WTC11 (cell line): ENCODE data around the gene ITIH5. TPM values are rescaled to one million over a fixed set of nuclear protein-coding genes. Genes with fewer than 3 reads are reported as not detected.

ENCODE experiments used
- ATAC-seq: fragments of 200-7000 bp; cut with Tn5 transposase; 2 replicates; pipeline ENCODE4 v1.10.0; 2021; ENCODE audit warnings: mild to moderate bottlenecking, moderate library complexity
- CTCF ChIA-PET: fragments of 300-600 bp; sonication (Branson Sonifier 250); formaldehyde crosslinking; loops from one replicate; lab custom pipeline; 2021; ENCODE audit warnings: antibody characterized with exemption; lab: Charles Lee
- POLR2A ChIA-PET: fragments of 350-600 bp; sonication (Branson Sonifier 250); formaldehyde crosslinking; loops from one replicate; lab custom pipeline; 2021; ENCODE audit warnings: antibody characterized with exemption; lab: Charles Lee
- DNase-seq: peaks from one replicate; pipeline ENCODE4 v3.0.0; 2021; ENCODE audit warnings: low spot score
- H3K27ac Mint-ChIP-seq: 2 replicates; pipeline ENCODE4 v1.8.0; 2021; ENCODE audit warnings: mixed read lengths
- H3K27me3 Mint-ChIP-seq: 2 replicates; pipeline ENCODE4 v1.8.0; 2021; ENCODE audit warnings: low read depth, mild to moderate bottlenecking, moderate library complexity, mixed read lengths
- H3K36me3 Mint-ChIP-seq: 2 replicates; pipeline ENCODE4 v1.8.0; 2021; ENCODE audit warnings: mixed read lengths
- H3K4me1 Mint-ChIP-seq: 2 replicates; pipeline ENCODE4 v1.8.0; 2022; ENCODE audit warnings: mixed read lengths
- H3K4me3 Mint-ChIP-seq: 2 replicates; pipeline ENCODE4 v1.8.0; 2021; ENCODE audit warnings: mild to moderate bottlenecking, moderate library complexity, mixed read lengths
- H3K9me3 Mint-ChIP-seq: 2 replicates; pipeline ENCODE4 v1.8.0; 2021; ENCODE audit warnings: mixed read lengths
- CBFB ChIP-seq: sonication (generic); formaldehyde crosslinking; IDR thresholded peaks from 2 replicates; pipeline ENCODE4 v1.8.1; 2022; ENCODE audit warnings: mild to moderate bottlenecking, low read depth, missing genetic modification reagents
- CREM ChIP-seq: sonication (generic); formaldehyde crosslinking; IDR thresholded peaks from 2 replicates; pipeline ENCODE4 v1.8.1; 2022; ENCODE audit warnings: mild to moderate bottlenecking, missing genetic modification reagents, moderate library complexity
- JUN ChIP-seq: sonication (generic); formaldehyde crosslinking; IDR thresholded peaks from 2 replicates; pipeline ENCODE4 v1.8.0; 2023; ENCODE audit warnings: mild to moderate bottlenecking, missing genetic modification reagents
- MXD4 ChIP-seq: fragments of 250-450 bp; sonication (Bioruptor Pico); IDR thresholded peaks from 2 replicates; pipeline ENCODE4 v1.8.0; 2021; ENCODE audit warnings: mild to moderate bottlenecking, moderate library complexity, borderline replicate concordance
- RELA ChIP-seq: sonication (generic); formaldehyde crosslinking; IDR thresholded peaks from 2 replicates; pipeline ENCODE4 v1.8.1; 2022; ENCODE audit warnings: missing genetic modification reagents, mild to moderate bottlenecking, borderline replicate concordance
- RORB ChIP-seq: fragments of 250-450 bp; sonication (Bioruptor Pico); IDR thresholded peaks from 2 replicates; pipeline ENCODE4 v1.9.0; 2021; ENCODE audit warnings: mild to moderate bottlenecking
- SMAD4 ChIP-seq: sonication (generic); formaldehyde crosslinking; IDR thresholded peaks from 2 replicates; pipeline ENCODE4 v1.8.0; 2022; ENCODE audit warnings: mild to moderate bottlenecking, missing genetic modification reagents
- TEAD1 ChIP-seq: sonication (generic); formaldehyde crosslinking; IDR thresholded peaks from 2 replicates; pipeline ENCODE4 v1.8.0; 2022; ENCODE audit warnings: mild to moderate bottlenecking, missing genetic modification reagents
- TP53 ChIP-seq: sonication (generic); formaldehyde crosslinking; IDR thresholded peaks from 2 replicates; pipeline ENCODE4 v1.8.1; 2023; ENCODE audit warnings: mild to moderate bottlenecking, missing genetic modification reagents
- ZNF396 ChIP-seq: fragments of 250-450 bp; sonication (Bioruptor Pico); IDR thresholded peaks from 2 replicates; pipeline ENCODE4 v1.8.0; 2021; ENCODE audit warnings: mild to moderate bottlenecking, moderate library complexity, borderline replicate concordance
- ZNF671 ChIP-seq: fragments of 250-450 bp; sonication (Bioruptor Pico); IDR thresholded peaks from 2 replicates; pipeline ENCODE4 v1.8.0; 2021; ENCODE audit warnings: mild to moderate bottlenecking
- total RNA-seq: library from RNA; stranded (reverse); gene quantifications from 3 replicates; pipeline ENCODE4 v1.2.3, GENCODE V29; 2021
- TF ChIP-seq, protein P1 (sequence below): sonication (generic); formaldehyde crosslinking; IDR thresholded peaks from 2 replicates; pipeline ENCODE4 v1.8.0; 2023; ENCODE audit warnings: mild to moderate bottlenecking, missing genetic modification reagents
- TF ChIP-seq, protein P2 (sequence below): fragments of 250-450 bp; sonication (Bioruptor Pico); IDR thresholded peaks from 2 replicates; pipeline ENCODE4 v1.8.0; 2021; ENCODE audit warnings: mild to moderate bottlenecking
- TF ChIP-seq, protein P3 (sequence below): sonication (generic); formaldehyde crosslinking; IDR thresholded peaks from 2 replicates; pipeline ENCODE4 v1.8.1; 2023; ENCODE audit warnings: mild to moderate bottlenecking, moderate library complexity, missing genetic modification reagents
- TF ChIP-seq, protein P4 (sequence below): sonication (generic); formaldehyde crosslinking; IDR thresholded peaks from 2 replicates; pipeline ENCODE4 v1.8.1; 2023; ENCODE audit warnings: mild to moderate bottlenecking, missing genetic modification reagents, moderate library complexity
- TF ChIP-seq, protein P5 (sequence below): sonication (generic); formaldehyde crosslinking; IDR thresholded peaks from 2 replicates; pipeline ENCODE4 v1.8.1; 2022; ENCODE audit warnings: mild to moderate bottlenecking, missing genetic modification reagents, moderate library complexity, borderline replicate concordance
- TF ChIP-seq, protein P6 (sequence below): sonication (generic); formaldehyde crosslinking; conservative IDR thresholded peaks from 2 replicates; pipeline ENCODE4 v1.8.1; 2022; ENCODE audit warnings: mild to moderate bottlenecking, missing genetic modification reagents
- TF ChIP-seq, protein P7 (sequence below): sonication (generic); formaldehyde crosslinking; IDR thresholded peaks from 2 replicates; pipeline ENCODE4 v1.8.1; 2023; ENCODE audit warnings: mild to moderate bottlenecking, missing genetic modification reagents
- TF ChIP-seq, protein P8 (sequence below): sonication (generic); formaldehyde crosslinking; IDR thresholded peaks from 2 replicates; pipeline ENCODE4 v1.8.0; 2022; ENCODE audit warnings: missing genetic modification reagents
- TF ChIP-seq, protein P9 (sequence below): fragments of 250-450 bp; sonication (Bioruptor Pico); IDR thresholded peaks from 2 replicates; pipeline ENCODE4 v2.1.2; 2022; ENCODE audit warnings: mild to moderate bottlenecking, moderate library complexity

ITIH5 gene
- total RNA-seq, 1 experiment from 2014 or later = 3.1 TPM

DNA sequence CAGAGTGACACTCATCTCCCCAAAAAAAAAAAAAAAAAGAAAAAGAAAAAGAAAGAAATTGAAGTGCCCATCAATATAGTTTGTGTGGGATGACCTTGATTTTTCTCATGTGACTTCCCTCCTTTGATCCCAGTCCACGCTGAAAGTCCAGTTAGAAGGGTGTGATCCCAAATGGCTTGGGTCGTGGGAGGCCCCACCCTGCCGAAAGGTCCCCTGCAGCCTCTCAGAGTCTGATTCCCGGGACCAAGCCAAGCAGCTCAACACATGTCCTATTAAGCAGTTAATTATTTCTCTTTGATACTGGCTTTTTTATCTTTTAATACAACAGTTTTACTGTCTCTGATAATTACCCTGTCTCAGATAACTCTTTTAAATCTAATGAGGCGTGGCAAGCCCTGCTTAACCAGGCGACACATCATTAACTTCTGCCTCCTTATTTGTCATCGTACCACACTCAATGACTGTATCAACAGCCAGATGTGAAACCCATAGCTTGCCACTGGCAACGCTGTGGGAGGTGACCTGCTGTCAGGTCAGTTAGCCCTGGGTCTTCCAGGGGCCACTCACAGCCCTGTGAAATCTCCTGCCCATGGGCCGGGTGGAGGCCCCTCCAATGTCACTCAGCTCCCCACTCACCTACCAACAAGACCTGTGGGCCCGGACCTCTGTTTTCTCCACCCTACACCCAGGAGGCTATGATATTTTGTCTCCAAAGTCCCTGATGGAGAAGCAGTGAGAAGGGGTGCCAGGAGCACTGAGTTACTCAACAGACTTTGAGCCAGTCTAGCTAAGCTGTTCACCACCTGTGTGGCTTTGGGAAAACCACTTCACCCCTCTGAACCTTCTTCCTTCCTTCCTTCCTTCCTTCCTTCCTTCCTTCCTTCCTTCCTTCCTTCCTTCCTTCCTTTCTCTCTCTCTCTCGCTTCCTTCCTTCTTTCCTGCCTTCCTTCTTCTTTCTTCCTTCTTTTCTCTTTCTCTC lies 146.0 kb downstream of the ITIH5 start (continued):
- TF ChIP-seq, protein P1, sequence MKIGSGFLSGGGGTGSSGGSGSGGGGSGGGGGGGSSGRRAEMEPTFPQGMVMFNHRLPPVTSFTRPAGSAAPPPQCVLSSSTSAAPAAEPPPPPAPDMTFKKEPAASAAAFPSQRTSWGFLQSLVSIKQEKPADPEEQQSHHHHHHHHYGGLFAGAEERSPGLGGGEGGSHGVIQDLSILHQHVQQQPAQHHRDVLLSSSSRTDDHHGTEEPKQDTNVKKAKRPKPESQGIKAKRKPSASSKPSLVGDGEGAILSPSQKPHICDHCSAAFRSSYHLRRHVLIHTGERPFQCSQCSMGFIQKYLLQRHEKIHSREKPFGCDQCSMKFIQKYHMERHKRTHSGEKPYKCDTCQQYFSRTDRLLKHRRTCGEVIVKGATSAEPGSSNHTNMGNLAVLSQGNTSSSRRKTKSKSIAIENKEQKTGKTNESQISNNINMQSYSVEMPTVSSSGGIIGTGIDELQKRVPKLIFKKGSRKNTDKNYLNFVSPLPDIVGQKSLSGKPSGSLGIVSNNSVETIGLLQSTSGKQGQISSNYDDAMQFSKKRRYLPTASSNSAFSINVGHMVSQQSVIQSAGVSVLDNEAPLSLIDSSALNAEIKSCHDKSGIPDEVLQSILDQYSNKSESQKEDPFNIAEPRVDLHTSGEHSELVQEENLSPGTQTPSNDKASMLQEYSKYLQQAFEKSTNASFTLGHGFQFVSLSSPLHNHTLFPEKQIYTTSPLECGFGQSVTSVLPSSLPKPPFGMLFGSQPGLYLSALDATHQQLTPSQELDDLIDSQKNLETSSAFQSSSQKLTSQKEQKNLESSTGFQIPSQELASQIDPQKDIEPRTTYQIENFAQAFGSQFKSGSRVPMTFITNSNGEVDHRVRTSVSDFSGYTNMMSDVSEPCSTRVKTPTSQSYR (CRISPR knock-in tag) = no peak
- TF ChIP-seq MXD4 (CRISPR knock-in tag) (no peak), JUN (no peak), TEAD1 (CRISPR knock-in tag) (no peak), SMAD4 (CRISPR knock-in tag) (no peak)

DNA sequence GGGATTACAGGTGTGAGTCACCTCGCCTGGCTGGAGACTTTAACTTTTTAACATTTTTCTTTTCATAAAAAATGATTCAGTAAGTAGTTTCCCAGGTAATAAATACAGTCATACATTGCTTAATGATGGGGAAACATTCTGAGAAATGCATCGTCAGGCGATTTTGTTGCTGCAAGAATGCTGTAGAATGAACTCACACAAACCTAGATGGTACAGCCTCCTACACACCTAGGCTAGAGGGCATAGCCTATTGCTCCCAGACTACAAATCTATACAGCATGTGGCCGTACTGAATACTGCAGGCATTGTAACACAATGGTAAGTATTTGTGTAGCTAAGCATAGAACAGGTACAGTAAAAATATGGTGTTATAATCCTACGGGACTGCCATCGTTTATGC lies 147.4 kb downstream of the ITIH5 start:
- CTCF ChIA-PET = interaction anchor here (1.4 kb wide), 1 partner anchor 95 kb away, joined by 4 read pairs; no protein-coding TSS in a partner anchor
- 0 out of 2 replicates have a peak, but pooled peaks have one; percentile 28 for ATAC-seq

More for the DNA sequence above, 147.4 kb downstream of the ITIH5 start:
- no peaks in the 10 kb centered on the region for H3K27me3 Mint-ChIP-seq
- H3K4me1 Mint-ChIP-seq = peaks cover 9% of the 10 kb centered on the region
- no peak for DNase-seq
- H3K4me3 Mint-ChIP-seq = no peak overlapping the region
- no peak overlapping the region for H3K27ac Mint-ChIP-seq
- no peaks in the 10 kb centered on the region for H3K36me3 Mint-ChIP-seq
- 0 out of 2 replicates have a peak, but pooled peaks cover 3% of the 10 kb centered on the region for H3K9me3 Mint-ChIP-seq
- TF ChIP-seq, protein P2, sequence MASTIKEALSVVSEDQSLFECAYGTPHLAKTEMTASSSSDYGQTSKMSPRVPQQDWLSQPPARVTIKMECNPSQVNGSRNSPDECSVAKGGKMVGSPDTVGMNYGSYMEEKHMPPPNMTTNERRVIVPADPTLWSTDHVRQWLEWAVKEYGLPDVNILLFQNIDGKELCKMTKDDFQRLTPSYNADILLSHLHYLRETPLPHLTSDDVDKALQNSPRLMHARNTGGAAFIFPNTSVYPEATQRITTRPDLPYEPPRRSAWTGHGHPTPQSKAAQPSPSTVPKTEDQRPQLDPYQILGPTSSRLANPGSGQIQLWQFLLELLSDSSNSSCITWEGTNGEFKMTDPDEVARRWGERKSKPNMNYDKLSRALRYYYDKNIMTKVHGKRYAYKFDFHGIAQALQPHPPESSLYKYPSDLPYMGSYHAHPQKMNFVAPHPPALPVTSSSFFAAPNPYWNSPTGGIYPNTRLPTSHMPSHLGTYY (CRISPR knock-in tag) = no peak
- TF ChIP-seq CBFB (CRISPR knock-in tag) (no peak), CREM (CRISPR knock-in tag) (no peak), RELA (CRISPR knock-in tag) (no peak), ZNF396 (no peak), ZNF671 (CRISPR knock-in tag) (no peak), RORB (CRISPR knock-in tag) (no peak), TP53 (no peak)
- TF ChIP-seq, protein P3, sequence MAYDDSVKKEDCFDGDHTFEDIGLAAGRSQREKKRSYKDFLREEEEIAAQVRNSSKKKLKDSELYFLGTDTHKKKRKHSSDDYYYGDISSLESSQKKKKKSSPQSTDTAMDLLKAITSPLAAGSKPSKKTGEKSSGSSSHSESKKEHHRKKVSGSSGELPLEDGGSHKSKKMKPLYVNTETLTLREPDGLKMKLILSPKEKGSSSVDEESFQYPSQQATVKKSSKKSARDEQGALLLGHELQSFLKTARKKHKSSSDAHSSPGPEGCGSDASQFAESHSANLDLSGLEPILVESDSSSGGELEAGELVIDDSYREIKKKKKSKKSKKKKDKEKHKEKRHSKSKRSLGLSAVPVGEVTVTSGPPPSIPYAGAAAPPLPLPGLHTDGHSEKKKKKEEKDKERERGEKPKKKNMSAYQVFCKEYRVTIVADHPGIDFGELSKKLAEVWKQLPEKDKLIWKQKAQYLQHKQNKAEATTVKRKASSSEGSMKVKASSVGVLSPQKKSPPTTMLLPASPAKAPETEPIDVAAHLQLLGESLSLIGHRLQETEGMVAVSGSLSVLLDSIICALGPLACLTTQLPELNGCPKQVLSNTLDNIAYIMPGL (CRISPR knock-in tag) = no peak
- TF ChIP-seq, protein P4, sequence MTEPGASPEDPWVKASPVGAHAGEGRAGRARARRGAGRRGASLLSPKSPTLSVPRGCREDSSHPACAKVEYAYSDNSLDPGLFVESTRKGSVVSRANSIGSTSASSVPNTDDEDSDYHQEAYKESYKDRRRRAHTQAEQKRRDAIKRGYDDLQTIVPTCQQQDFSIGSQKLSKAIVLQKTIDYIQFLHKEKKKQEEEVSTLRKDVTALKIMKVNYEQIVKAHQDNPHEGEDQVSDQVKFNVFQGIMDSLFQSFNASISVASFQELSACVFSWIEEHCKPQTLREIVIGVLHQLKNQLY (CRISPR knock-in tag) = no peak
- TF ChIP-seq, protein P5, sequence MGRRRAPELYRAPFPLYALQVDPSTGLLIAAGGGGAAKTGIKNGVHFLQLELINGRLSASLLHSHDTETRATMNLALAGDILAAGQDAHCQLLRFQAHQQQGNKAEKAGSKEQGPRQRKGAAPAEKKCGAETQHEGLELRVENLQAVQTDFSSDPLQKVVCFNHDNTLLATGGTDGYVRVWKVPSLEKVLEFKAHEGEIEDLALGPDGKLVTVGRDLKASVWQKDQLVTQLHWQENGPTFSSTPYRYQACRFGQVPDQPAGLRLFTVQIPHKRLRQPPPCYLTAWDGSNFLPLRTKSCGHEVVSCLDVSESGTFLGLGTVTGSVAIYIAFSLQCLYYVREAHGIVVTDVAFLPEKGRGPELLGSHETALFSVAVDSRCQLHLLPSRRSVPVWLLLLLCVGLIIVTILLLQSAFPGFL = no peak
- TF ChIP-seq, protein P6, sequence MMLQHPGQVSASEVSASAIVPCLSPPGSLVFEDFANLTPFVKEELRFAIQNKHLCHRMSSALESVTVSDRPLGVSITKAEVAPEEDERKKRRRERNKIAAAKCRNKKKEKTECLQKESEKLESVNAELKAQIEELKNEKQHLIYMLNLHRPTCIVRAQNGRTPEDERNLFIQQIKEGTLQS (CRISPR knock-in tag) = no peak
- TF ChIP-seq, protein P7, sequence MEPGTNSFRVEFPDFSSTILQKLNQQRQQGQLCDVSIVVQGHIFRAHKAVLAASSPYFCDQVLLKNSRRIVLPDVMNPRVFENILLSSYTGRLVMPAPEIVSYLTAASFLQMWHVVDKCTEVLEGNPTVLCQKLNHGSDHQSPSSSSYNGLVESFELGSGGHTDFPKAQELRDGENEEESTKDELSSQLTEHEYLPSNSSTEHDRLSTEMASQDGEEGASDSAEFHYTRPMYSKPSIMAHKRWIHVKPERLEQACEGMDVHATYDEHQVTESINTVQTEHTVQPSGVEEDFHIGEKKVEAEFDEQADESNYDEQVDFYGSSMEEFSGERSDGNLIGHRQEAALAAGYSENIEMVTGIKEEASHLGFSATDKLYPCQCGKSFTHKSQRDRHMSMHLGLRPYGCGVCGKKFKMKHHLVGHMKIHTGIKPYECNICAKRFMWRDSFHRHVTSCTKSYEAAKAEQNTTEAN (CRISPR knock-in tag) = no peak
- TF ChIP-seq, protein P8, sequence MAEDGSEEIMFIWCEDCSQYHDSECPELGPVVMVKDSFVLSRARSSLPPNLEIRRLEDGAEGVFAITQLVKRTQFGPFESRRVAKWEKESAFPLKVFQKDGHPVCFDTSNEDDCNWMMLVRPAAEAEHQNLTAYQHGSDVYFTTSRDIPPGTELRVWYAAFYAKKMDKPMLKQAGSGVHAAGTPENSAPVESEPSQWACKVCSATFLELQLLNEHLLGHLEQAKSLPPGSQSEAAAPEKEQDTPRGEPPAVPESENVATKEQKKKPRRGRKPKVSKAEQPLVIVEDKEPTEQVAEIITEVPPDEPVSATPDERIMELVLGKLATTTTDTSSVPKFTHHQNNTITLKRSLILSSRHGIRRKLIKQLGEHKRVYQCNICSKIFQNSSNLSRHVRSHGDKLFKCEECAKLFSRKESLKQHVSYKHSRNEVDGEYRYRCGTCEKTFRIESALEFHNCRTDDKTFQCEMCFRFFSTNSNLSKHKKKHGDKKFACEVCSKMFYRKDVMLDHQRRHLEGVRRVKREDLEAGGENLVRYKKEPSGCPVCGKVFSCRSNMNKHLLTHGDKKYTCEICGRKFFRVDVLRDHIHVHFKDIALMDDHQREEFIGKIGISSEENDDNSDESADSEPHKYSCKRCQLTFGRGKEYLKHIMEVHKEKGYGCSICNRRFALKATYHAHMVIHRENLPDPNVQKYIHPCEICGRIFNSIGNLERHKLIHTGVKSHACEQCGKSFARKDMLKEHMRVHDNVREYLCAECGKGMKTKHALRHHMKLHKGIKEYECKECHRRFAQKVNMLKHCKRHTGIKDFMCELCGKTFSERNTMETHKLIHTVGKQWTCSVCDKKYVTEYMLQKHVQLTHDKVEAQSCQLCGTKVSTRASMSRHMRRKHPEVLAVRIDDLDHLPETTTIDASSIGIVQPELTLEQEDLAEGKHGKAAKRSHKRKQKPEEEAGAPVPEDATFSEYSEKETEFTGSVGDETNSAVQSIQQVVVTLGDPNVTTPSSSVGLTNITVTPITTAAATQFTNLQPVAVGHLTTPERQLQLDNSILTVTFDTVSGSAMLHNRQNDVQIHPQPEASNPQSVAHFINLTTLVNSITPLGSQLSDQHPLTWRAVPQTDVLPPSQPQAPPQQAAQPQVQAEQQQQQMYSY = no peak
- TF ChIP-seq, protein P9, sequence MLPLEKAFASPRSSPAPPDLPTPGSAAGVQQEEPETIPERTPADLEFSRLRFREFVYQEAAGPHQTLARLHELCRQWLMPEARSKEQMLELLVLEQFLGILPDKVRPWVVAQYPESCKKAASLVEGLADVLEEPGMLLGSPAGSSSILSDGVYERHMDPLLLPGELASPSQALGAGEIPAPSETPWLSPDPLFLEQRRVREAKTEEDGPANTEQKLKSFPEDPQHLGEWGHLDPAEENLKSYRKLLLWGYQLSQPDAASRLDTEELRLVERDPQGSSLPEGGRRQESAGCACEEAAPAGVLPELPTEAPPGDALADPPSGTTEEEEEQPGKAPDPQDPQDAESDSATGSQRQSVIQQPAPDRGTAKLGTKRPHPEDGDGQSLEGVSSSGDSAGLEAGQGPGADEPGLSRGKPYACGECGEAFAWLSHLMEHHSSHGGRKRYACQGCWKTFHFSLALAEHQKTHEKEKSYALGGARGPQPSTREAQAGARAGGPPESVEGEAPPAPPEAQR = no peak
- POLR2A ChIA-PET = no interaction called here
